ENCODE results near the gene ADGRB3.

GRCh38 chr6:68722891-68723527 lies 87.9 kb downstream of the ADGRB3 start:
- TF ChIP-seq CTCF (IDR thresholded peaks at IDR 0.05) (no peak), EZH2 (IDR thresholded peaks at IDR 0.05) (no peak)

Data from neural progenitor cell (in vitro differentiated cells).